Kidney (tissue), 14 donors: Measurements from ENCODE around the gene SKOR1. TPM values are rescaled to one million over a fixed set of nuclear protein-coding genes. Genes with fewer than 3 reads are reported as not detected.

Experiments used
- DNase-seq, 5 donors: peaks; one replicate each; pipeline ENCODE4 v3.0.0-alpha.2; 2013 to 2020
- FAIRE-seq: peaks from 2 replicates; lab custom pipeline; 2012; peaks lifted over from hg19 to GRCh38; lab: Jason Lieb, UNC
- H3K27ac ChIP-seq, 2 donors: one replicate each; pipeline ENCODE4 v1.7.0; 2013; ENCODE audit warnings: low read depth in 2 of 2, low read length in 2 of 2, inconsistent platforms in 1 of 2
- H3K27me3 ChIP-seq: one replicate; pipeline ENCODE4 v1.7.1; 2013; ENCODE audit warnings: low read length, inconsistent platforms; ENCODE audit not compliant: control insufficient read depth, insufficient read depth
- H3K36me3 ChIP-seq, 3 donors: one replicate each; pipeline versions ENCODE4 v1.7.0 to v1.7.1; 2013; ENCODE audit warnings: low read length in 3 of 3, control low read depth in 1 of 3, inconsistent platforms in 1 of 3; ENCODE audit not compliant: insufficient read depth in 3 of 3, control insufficient read depth in 2 of 3
- H3K4me1 ChIP-seq, 3 donors: one replicate each; pipeline versions ENCODE4 v1.7.0 to v1.7.1; 2013; ENCODE audit warnings: low read length in 3 of 3, inconsistent platforms in 1 of 3, low read depth in 1 of 3; ENCODE audit not compliant: control insufficient read depth in 2 of 3, insufficient read depth in 2 of 3
- H3K4me3 ChIP-seq, 3 donors: one replicate each; pipeline versions ENCODE4 v1.7.0 to v1.8.1; 2013; ENCODE audit warnings: low read length in 3 of 3, control low read depth in 1 of 3, inconsistent platforms in 1 of 3
- H3K9ac ChIP-seq, 3 donors: one replicate each; pipeline versions ENCODE4 v1.7.0 to v1.7.1; 2013; ENCODE audit warnings: low read length in 3 of 3, control low read depth in 1 of 3, inconsistent platforms in 1 of 3
- H3K9me3 ChIP-seq, 3 donors: one replicate each; pipeline versions ENCODE4 v1.7.0 to v1.7.1; 2013; ENCODE audit warnings: low read length in 3 of 3, control low read depth in 1 of 3, inconsistent platforms in 1 of 3; ENCODE audit not compliant: control insufficient read depth in 2 of 3, insufficient read depth in 1 of 3
- intact Hi-C: fragments of 100-400 bp; cut with DNase I; formaldehyde crosslinking; loops from one replicate; pipeline ENCODE4 v1.11.1; 2022
- polyA plus RNA-seq: library from polyadenylated mRNA; stranded (reverse); fragments of 350-450 nt; fragmentation: Illumina TruSeq; extraction: RNeasy Lipid Tissue Mini Kit (QIAGEN cat#74804); gene quantifications from one replicate; pipeline ENCODE4 v1.2.3, GENCODE V29; 2014; ENCODE audit warnings: low read depth, low replicate concordance; ENCODE audit not compliant: insufficient read depth
- total RNA-seq: library from RNA; stranded (reverse); fragmentation: NEBNext Ultra II Directional; extraction: Animal tissue kit (Norgen Biotek cat#: 25700); gene quantifications from one replicate; pipeline ENCODE4 v1.2.1, GENCODE V29; 2021
- TF ChIP-seq, protein P1 (sequence below): IDR thresholded peaks from 3 replicates; pipeline ENCODE4 v1.5.1; 2012; ENCODE audit warnings: mild to moderate bottlenecking, moderate library complexity, borderline replicate concordance; ENCODE audit not compliant: insufficient read depth; ENCODE audit errors: extremely low read depth
- donor health status: control.
- donor health status: control.
- donor health status: control.
- donor health status: control.
- donor health status: control.
- donor health status: DM: yes; HTN: yes; CAD: no.
- donor health status: Normal renal cell carcinoma (clear cell type).

SKOR1 gene
- total and polyA plus RNA-seq, 2 donors from 2014 or later, result 0.22 to 0.57 TPM

DNA sequence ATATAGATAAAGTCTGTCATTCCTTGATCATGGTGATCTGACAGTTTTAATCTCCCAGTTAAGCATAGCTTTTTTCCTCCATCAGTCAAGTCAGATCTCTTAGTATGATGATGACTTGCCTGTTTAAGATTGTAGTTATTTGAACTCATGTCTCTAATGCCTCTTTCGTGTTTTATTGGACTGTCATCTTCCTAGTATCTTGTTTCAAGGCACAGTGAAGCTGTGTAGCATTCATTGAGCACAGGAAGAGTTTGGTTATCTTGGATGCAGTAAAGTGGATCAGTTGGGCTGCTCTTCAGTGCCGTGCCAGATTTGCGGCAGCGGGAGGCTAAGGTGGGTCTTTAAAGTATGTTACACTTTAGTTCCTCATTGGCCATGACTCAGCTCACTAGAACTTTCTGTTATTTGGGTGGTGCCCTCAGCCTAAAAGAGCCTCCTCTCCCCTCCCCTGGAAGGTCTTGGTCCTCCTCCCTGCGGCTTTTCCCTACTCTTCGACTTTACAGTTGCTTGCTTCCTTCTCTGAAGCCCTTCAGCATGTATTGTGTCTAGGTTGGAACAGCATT lies 45.7 kb upstream of the SKOR1 start:
- intact Hi-C loops, result no loop called here
- no peak overlapping the region for H3K9ac ChIP-seq
- no peaks in the 10 kb centered on the region for H3K36me3 ChIP-seq
- H3K4me3 ChIP-seq, result no peak overlapping the region
- no peak overlapping the region for H3K27ac ChIP-seq
- peaks cover 0 to 12% (median 6%) of the 10 kb centered on the region in 3 donors for H3K4me1 ChIP-seq
- FAIRE-seq (no peak), DNase-seq (no peak)
- H3K9me3 ChIP-seq, result no peaks in the 10 kb centered on the region
- no peaks in the 10 kb centered on the region for H3K27me3 ChIP-seq
- TF ChIP-seq, protein P1, sequence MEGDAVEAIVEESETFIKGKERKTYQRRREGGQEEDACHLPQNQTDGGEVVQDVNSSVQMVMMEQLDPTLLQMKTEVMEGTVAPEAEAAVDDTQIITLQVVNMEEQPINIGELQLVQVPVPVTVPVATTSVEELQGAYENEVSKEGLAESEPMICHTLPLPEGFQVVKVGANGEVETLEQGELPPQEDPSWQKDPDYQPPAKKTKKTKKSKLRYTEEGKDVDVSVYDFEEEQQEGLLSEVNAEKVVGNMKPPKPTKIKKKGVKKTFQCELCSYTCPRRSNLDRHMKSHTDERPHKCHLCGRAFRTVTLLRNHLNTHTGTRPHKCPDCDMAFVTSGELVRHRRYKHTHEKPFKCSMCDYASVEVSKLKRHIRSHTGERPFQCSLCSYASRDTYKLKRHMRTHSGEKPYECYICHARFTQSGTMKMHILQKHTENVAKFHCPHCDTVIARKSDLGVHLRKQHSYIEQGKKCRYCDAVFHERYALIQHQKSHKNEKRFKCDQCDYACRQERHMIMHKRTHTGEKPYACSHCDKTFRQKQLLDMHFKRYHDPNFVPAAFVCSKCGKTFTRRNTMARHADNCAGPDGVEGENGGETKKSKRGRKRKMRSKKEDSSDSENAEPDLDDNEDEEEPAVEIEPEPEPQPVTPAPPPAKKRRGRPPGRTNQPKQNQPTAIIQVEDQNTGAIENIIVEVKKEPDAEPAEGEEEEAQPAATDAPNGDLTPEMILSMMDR, result no peak

DNA sequence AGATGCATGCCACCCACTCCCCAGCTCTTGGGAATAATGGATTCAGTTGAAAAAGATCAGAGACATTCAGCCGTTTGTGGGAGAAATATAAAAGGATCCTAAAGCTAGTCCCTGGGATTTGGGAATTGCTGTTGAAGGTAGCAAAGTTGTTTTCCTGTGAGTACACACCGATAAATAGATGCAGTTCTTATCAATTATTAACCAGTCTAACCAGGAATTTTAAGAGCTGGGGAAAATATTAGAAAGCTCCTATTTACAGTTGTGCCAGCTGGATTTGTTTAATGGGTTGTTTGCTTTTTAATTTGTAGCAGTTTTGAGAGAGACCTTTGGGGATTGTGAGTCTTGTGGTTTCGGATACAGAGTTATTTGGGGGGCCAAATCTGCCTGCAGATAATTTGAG lies 44.2 kb upstream of the SKOR1 start:
- no peak overlapping the region for H3K27ac ChIP-seq
- H3K9me3 ChIP-seq, result no peaks in the 10 kb centered on the region
- H3K27me3 ChIP-seq, result no peaks in the 10 kb centered on the region
- TF ChIP-seq, protein P1, result no peak
- peaks cover 0 to 12% (median 6%) of the 10 kb centered on the region in 3 donors for H3K4me1 ChIP-seq
- intact Hi-C loops, result no loop called here
- DNase-seq, result no peak
- no peaks in the 10 kb centered on the region for H3K36me3 ChIP-seq
- no peak overlapping the region for H3K4me3 ChIP-seq
- no peak for FAIRE-seq
- no peak overlapping the region for H3K9ac ChIP-seq

DNA sequence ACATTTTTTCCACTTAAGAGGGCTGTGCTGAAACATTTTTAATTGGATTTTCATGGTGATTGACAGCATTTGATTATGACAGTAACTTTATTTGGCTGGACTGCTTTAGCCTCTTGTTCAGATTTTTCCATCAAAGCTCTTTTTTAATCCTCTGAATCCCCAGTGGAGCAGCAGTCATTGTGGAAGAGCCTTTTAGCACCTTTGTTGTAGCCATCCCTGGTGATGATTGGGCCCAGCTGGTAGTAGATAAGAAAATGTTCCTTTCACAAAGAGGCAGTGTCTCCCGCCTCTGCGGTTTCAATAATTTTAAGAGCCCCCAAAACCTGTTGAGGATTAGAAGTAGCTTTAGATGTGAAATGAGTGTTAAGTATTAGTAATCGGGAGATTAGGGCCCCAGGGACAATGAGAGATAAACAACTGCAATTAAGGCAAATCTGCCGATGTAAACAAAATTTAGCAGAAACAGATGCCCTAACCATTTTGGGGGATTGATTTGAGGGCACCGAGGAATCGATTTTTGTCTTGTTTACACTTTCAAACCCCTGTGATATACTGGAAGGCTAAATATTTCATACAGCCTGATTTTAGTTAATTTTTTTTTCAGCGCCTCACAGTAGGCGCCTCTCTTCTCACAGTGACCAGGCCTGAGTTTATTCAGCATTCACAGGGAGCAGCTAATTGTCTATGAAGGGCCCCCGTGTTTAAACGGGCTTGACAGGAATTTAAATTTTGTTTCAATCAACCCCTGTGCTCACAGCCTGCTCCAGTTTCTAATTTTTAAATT lies 43.2 kb upstream of the SKOR1 start:
- TF ChIP-seq, protein P1, result no peak
- DNase-seq, result no peak
- intact Hi-C loops, result no loop called here
- H3K9me3 ChIP-seq, result no peaks in the 10 kb centered on the region
- H3K36me3 ChIP-seq, result no peaks in the 10 kb centered on the region
- no peak overlapping the region for H3K27ac ChIP-seq
- peaks cover 0 to 12% (median 6%) of the 10 kb centered on the region in 3 donors for H3K4me1 ChIP-seq
- H3K27me3 ChIP-seq, result no peaks in the 10 kb centered on the region
- FAIRE-seq, result no peak
- no peak overlapping the region for H3K9ac ChIP-seq
- H3K4me3 ChIP-seq, result no peak overlapping the region
